ENCODE results near the gene SUFU.
A peak's percentile ranks its signal among the peaks of the same experiment; 100 is the strongest.
"Not testable (repeated sequence)": the region's sequence is repeated elsewhere in the genome, so short reads cannot be mapped to it uniquely, and the experiment has no call there.

SUFU gene

DNA sequence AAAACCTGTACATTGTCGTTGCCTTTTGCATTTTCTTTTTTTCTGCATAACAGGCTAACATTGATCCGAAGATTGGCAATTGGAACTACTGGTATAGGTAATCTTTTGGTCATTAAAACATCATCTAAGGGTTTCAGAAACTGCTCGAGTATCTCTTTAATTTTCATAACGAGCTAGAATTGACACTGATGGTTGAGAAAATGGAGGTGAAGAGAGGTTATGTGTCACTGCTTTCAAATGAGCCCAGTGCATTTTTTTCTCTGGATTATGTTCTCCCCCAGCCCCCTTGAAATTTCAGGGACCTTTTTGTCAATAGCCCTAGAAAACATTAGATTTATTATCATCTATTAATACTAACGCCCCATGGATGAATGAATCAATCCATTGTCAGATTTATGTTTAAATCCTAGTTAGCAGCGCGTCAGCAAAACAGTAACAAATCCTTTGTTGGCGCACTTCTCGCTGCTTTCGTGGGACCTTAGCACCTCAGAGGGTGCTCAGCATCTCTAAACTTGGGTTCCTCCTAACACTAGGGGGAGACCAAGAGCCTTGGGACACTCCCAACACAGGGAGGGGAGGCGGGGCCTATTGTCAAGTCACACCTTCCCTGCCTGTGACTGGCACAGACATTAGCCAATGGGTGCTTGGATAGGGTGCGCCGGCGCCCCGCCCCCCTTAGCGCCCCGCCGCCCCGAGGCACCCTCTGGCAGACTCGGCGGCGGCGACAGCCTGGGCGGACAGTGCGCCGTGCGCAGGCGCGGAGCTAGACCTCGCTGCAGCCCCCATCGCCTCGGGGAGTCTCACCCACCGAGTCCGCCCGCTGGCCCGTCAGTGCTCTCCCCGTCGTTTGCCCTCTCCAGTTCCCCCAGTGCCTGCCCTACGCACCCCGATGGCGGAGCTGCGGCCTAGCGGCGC lies at the start of gene SUFU:
Gene SUFU (plus strand): TSS at position 709 of the 915 bp plus-strand sequence. CDS start 181 bp downstream, at position 890.
- peak; percentile 86 for DNase-seq

DNA sequence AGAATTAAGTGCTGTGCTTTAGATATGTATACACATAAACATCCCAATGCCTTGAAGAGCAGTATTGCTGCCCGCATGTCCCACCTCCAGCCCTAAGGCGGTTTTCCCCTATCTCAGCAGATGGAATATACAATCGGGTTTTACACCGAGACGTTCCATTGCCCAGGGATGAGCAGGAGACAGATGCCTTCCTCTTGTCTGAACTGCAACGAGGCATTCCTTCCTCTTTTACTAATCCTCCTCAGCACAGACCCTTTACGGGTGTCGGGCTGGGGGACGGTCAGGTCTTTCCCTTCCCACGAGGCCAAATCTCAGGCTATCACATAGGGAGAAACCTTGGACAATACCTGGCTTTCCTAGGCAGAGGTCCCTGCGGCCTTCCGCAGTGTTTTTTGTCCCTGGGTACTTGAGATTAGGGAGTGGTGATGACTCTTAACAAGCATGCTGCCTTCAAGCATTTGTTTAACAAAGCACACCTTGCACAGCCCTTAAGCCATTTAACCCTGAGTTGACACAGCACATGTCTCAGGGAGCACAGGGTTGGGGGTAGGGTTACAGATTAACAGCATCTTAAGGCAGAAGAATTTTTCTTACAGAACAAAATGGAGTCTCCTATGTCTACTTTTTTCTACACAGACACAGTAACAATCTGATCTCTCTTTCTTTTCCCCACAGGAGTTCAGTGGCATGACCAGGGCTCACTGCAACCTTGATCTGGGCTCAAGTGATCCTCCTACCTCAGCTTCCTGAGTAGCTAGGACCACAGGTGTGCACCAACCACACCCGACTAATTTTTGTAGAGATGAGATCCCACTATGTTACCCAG lies 48.9 kb upstream of the SUFU start:
- DNase-seq = not testable (repeated sequence)

DNA sequence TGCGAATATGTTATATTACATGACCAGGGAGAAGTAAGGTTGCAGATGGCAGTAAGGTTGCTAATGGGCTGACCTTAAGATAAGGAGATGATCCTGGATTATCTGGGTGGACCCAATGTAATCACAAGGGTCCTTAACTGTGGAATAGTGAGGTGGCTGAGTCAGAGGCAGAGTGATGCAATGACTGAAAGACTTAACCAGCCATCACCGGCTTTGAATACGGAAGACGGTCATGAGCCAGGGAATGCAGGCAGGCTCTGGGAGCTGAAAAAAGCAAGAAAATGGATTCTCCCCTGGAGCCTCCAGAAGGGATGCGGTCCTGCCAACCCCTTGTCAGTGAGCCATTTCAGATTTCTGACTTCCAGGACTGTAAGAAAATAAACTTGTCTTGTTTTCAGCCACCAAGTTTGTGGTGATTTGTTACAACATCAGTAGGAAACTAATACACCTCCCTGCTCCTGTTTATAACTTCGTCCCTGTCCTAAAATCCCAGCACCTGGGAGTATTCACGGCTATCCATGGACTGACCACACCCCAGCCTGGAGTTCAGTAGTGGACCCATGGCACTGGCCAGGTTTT lies 47.8 kb upstream of the SUFU start:
- DNase-seq = no peak

DNA sequence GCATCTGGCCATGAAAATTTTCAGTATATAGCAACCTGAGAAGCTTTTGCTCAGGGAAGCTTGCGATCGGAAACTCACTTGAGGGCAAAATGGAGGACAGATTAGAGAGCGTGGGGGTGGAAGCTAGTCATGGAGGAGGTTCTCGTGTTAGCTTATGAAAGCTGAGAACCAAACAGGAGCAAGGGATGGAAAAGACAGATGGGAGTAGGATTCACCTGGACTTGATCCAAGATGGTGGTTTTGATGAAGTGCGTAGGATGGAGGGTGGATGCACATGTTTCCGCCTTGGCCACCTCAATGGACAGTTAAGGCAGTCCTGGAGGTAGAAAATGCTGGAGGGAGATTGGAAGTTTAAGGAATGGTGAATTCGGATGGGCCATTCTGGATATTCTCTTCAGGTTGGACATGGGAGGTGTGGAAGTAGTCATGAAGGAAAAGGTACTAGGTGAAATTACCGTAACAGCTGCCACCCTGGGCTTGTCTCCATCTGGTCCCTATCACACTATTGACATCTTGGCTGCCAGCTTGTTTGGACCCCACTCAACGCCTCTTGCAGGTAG lies 46.1 kb upstream of the SUFU start:
- no peak for DNase-seq

DNA sequence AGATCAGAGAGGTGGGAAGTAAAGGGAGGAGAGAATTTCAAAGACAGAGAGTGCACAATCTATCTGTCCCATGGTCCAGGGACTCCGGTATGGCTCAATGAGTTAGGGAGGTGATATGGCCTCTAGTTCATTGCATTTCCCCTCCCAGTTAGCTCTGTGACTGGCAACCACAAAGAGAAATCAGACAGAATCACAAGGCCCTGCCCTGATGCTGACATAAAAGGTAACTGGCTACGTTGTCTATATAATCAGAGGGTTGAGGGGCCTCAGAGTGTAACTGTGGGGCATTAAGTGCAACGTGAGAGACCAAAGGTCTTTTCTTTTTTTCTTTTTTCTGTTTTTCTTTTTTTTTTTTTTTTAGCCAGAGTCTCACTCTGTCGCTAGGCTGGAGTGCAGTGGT lies 45.1 kb upstream of the SUFU start:
- no peak for DNase-seq

DNA sequence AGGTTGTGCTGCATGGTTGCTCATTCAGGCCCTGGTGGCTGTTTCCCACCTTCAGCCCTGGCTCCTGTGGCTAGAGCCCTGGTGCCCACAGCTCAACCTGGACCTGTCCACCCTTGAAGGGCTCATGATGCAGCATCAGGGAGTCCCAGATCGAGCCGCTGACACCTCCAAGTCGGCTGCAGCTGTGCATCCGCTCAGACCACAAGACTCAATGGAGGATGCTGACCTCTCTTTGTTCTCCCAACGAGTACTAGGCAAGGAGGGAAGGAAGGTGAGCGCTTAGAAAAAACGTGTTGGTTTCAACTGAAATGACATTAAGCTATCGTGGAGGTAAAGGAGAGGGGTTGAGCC lies 43.0 kb upstream of the SUFU start:
- no peak for DNase-seq

DNA sequence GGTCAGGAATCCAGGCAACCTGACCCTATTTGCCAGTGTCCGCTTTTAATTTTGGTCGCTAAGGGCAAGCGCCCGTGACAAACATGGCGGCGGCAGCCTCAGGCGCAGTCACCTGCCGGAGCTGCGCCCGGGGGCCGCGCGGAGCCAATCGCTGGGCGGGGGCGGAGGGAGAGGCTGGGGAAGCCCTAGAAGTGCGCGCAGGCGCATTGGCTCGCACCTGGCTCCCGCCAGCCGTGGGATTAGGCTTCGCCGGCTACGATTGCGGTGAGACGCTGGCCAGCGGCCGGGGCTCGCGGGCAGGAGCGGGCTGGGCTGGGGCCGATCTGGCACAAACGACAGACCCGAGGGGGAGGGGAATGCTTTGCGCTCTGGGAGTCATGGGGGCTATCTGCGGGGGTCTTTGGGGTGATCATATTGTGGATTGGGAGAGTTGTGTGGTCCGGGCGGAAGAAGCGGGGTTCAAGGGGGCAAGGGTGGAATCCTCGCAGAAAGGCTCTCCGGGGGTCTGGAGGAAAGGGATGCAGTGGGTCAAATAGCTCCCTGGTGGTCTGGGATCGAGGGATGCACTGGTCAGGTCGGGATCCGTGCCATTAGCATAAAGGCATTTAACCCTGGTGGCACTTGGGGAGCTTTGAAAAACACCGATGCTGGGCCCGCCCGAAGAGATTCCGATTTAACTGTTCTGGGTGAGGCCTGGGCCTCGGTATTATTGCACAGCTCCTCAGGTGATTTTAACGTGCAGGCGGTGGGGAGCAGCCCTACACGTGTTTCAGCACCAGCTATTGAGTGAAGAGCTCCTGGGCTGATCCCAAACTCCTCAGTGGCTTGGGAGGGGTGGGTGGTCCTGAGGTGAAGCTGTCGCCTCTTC lies 42.4 kb upstream of the SUFU start:
- peak; percentile 67 for DNase-seq

DNA sequence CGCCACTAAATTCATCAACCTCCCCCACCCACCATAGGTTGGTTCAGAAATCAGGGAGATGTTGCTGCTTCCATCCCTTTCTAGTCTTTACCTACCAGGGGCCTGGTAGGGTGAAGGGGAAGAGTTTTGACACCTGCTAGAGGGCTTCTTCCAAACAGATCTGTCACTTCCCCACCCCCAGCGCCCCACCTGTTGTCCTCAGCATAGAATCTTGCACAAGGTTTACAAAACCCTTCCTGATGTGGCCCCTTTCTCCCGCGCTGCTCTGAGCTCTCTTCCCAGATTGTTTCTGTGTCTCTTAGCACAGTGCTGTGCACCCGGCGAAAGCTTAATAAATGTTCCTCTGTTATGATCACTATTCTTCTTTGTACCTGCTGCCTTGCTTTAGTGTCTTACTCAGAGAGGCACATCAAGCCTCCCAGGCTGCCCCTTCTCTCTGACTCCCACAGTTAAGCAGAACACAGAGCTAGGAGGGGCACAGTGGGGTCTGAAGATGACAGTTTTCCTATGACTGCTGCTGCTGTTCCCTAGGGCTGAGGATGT lies 41.2 kb upstream of the SUFU start:
- DNase-seq = no peak

DNA sequence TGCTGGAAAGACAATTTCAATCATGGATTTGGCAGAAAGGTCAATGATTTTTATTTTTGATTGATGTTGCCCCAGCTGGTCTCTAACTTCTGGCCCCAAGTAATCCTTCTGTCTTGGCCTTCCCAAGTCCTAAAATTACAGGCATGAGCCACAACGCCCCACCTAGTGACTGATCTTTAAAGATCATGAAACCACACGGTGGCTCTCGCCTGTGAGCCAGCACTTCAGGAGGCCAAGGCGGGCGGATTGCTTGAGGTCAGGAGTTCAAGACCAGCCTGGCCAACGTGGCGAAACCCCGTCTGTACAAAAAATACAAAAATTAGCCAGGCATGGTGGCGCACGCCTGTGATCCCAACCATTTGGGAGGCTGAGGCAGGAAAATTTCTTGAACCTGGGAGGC lies 39.8 kb upstream of the SUFU start:
- no peak for DNase-seq

DNA sequence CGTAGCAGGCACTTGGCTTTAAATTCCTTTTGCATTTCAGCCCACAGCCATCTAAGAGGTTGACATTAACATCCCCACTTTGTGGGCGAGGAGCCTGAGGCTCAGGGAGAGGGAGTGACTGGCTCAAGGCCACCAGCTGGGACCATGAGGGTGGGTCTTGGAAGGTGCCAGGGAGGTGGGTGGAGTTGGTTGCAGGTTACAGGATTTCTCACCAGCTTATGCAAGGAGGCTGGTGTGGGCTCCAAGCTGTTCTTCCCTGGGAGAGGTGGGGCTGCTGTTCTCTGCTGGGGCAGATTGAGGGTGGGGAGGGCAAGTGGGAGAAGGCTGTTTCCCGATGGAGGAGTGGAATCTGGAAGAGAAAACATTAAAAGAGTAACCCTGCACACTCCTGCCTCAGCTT lies 38.3 kb upstream of the SUFU start:
- no peak for DNase-seq

DNA sequence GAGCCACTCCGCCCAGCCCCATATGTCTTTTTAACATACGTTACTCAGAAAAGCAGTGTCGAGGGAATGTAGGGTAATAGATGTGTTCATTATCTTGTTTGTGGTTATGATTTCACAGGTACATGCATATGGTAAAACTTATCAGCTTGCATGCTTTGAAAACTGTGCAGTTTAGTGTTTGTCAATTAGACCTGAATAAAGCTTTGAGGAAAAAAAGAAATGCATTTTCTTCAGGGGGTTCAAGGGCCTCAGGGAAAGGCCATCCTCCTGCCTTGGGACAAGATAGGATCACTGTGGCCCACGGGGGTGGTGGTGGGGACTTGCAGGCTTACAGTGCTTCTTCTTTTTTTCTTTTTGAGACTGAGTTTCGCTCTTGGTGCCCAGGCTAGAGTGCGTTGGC lies 36.5 kb upstream of the SUFU start:
- DNase-seq = no peak

DNA sequence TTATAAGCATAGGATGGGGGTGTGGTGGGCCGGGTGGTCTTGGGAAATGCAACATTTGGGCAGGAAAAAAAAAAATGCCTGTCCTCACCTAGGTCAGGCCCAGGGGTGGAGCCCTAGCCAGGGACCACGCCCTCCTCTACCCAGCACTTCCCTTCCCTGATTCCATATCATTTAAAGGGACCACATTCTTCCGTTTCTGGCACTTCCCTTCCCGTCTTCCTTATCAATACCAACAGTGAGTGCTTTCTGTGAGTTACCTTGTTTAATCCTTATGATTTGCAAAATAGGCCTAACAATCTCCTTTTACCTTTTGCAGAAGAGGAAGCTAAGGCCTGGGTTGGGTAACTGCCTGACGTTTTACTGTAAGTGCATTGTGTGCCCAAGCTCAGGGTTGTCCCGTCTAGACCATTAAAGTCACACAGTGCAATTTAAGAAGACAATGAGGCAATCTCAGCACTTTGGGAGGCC lies 35.8 kb upstream of the SUFU start:
- no peak for DNase-seq

DNA sequence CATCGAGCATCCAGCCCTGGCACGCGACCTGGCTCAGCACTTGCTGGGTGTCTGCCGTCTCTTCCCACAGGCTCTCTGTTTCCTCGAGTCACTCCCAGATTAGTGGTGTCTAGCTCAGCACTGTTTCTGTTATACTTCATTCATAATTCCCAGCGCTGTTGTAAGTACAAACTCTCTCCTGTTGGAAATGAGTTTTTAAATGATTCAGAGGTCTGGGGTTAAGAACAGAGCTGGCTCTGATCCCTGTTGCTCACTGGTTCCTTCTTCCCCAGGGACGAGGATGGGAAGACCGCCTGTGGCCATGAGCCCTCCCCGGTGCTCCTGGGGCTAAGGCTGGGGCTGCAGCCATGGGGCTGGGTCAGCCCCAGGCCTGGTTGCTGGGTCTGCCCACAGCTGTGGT lies 35.1 kb upstream of the SUFU start:
- DNase-seq = no peak

DNA sequence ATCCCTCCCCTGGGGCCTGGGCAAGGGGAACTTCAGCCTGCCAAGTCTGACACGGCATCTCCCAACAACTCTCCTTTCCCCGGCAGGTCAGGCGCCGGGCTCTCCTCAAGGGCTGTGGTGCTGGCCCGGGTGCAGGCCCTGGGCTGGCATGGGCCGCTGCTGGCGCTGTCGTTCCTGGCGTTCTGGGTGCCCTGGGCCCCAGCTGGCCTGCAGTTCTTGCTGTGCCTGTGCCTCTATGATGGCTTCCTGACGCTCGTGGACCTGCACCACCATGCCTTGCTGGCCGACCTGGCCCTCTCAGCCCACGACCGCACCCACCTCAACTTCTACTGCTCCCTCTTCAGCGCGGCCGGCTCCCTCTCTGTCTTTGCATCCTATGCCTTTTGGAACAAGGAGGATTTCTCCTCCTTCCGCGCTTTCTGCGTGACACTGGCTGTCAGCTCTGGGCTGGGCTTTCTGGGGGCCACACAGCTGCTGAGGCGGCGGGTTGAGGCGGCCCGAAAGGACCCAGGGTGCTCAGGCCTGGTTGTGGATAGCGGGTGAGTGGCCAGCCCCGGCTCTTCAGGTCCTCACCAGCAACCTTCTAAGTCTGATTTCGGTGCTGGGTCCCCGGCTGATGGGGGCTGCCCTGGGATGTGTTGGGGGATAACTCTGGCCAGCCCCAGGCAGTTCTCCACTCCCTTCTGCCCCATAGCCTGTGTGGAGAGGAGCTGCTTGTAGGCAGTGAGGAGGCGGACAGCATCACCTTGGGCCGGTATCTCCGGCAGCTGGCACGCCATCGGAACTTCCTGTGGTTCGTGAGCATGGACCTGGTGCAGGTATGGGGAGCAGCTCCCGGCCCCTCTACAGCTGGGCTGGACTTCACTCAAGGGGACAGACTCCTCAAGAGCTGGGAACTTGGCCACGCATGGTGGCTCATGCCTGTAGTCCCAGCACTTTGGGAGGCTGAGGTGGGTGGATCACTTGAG lies 32.9 kb upstream of the SUFU start:
- no peak for DNase-seq

DNA sequence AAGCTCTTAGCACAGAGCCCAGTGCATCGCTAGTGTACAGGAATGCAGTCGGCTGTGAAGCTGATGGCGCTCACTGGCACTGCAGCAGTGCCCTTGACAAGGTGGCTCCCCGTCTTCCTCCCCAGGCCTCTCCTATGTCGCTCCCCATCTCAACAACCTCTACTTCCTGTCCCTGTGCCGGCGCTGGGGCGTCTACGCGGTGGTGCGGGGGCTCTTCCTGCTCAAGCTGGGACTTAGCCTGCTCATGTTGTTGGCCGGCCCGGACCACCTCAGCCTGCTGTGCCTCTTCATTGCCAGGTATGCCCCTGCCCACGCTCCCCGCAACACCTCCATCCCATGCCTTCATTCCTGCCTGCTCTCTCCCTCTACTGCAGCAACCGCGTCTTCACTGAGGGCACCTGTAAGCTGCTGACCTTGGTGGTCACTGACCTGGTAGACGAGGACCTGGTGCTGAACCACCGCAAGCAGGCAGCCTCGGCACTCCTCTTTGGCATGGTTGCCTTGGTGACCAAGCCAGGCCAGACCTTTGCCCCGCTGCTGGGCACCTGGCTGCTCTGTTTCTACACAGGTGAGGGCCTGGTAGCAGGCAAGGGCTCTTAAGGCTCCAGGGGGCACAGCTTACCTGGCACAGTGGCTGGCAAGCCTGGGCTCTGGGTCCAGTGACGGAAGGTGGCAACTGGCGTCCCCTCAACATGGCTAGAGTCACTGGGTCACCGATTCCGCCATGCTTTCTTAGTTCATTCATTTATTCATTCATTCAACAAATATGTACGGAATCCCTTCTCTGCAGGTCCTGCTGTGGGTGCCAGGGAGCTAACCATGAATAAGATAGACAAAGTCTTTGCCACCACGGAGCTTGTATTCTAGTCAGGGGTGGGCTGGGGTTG lies 30.1 kb upstream of the SUFU start:
- DNase-seq = no peak

DNA sequence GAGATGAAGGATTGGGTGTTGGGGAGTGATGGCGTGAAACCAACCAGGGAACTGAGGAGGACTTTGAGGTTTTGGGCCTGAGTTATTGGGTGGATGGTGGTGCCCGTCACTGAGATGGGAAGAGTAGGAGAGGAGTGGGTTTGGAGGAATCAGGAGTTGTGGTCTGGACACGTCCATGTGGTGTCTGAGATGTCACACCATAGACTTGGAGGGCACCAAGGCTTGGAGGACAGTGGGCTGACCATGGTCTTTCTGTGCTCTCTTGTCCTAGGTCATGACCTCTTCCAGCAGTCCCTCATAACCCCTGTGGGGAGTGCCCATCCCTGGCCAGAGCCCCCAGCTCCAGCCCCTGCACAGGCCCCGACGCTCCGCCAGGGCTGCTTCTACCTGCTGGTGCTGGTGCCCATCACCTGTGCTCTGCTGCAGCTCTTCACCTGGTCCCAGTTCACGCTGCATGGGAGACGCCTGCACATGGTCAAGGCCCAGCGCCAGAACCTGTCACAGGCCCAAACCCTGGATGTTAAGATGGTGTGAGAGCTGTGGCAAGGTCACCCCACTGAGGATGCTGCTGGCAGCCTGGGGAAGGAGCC lies 28.2 kb upstream of the SUFU start:
- no peak for DNase-seq

DNA sequence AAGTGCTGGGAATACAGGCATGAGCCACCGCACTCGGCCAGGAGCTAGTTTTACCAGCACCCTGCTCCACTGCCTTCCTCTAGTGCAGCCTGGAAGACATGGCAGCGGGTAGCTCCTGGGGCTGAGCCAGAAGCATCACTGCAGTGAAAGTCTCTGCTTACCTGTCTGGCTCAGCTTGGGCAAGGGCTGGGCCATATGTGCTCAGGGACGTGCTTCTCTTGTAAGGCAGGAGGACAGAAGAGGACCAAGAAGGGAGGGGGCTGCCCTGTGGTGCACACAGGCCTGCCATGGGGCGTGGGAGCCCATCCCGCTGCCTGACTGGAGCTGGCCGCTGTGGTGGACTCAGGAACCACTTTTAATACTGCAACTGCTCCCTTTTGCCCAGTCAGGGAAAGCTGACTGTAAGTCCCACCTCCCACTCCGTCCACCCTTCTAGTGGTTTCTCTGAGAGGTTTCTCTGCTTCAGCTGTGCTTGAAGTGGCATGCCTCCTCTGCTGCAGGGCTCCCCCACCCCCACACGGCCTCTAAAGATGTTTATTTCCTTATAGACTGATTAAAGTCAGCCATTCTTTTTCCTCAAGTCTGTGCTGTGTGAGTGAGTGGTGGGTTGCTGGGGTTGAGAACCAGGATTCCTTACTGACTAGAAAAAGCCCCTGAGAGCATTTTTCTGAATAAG lies 27.2 kb upstream of the SUFU start:
- peak; percentile 50 for DNase-seq

DNA sequence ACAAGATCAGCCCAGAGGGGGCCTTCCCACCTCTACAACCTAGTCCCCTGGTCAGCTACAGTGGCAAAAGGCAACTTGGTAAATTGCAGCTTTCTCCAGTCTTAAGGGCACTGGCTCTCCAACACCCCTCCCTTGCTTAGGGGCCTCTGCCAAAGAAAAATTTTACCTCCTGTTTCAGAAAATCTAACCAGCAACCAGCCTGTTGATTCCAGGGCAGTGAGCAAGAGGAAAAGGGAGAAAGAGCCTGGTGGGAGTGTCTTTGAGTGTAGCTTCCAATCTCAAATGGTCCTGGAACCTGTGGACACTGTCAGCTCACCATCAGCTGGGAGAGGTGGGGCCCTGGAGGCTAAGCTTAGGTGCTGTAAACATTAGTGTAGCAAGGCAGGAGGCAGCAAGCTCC lies 24.1 kb upstream of the SUFU start:
- DNase-seq = no peak

DNA sequence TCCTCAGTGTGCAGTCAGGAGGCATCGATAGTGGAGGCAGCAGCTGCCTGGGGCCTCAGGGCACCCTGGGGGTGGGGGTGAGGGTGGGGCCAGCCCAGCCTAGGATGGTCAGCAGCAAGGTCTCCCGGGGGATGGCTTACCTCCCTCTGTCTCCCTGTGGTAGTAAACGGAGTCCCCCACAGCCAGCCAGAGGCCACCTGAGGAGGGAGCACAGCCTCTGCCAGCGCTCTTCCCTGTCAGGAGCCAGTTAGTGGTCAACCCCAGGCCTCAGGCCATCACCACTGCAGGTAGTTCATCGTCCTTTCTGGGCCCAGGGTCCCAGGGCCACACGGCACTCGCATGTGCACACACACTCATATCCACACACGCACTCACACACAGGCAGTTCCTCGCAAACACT lies 23.4 kb upstream of the SUFU start:
- no peak for DNase-seq

All from DMS79 treated with DMSO at 0.1 percent for 48 hours (cell line).